Measurements from ENCODE around the gene VMAC.

The VMAC gene

DNA sequence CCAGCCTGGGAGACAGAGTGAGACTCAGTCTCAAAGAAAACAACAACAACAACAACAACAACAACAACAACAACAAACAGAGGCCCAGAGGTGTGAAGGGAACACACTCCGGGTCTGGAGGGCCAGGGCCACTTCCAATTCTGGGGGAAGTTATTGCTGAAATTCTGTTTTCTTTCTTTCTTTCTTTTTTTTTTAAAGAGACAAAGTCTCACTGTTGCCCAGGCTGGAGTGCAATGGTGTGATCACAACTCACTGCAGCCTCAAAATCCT lies 5.9 kb downstream of the VMAC start:
- Histone ChIP-seq H3K4me3 (ENCODE audit: low read length) (no peak overlapping the region), H3K79me2 (ENCODE audit: control insufficient read depth, low read length) (no peaks in the 10 kb centered on the region), H4K20me1 (ENCODE audit: control insufficient read depth, insufficient read depth, low read depth, low read length) (no peaks in the 10 kb centered on the region), H3K9me3 (ENCODE audit: control insufficient read depth, insufficient read depth, low read length) (no peaks in the 10 kb centered on the region), H3K27ac (ENCODE audit: low read depth, low read length) (no peak overlapping the region), H3K9me2 (replicated peaks; ENCODE audit: control insufficient read depth, low read length) (no peaks in the 10 kb centered on the region), H3K36me3 (ENCODE audit: control insufficient read depth, low read length) (peaks cover 3% of the 10 kb centered on the region), H3K4me2 (ENCODE audit: low read length) (no peak overlapping the region), H3K4me1 (ENCODE audit: control insufficient read depth, low read length) (peaks cover 2% of the 10 kb centered on the region), H3K27me3 (ENCODE audit: control insufficient read depth, low read length) (no peaks in the 10 kb centered on the region), H3F3A (ENCODE audit: control insufficient read depth, insufficient read depth) (no peaks in the 10 kb centered on the region)
- TF ChIP-seq, protein P1, sequence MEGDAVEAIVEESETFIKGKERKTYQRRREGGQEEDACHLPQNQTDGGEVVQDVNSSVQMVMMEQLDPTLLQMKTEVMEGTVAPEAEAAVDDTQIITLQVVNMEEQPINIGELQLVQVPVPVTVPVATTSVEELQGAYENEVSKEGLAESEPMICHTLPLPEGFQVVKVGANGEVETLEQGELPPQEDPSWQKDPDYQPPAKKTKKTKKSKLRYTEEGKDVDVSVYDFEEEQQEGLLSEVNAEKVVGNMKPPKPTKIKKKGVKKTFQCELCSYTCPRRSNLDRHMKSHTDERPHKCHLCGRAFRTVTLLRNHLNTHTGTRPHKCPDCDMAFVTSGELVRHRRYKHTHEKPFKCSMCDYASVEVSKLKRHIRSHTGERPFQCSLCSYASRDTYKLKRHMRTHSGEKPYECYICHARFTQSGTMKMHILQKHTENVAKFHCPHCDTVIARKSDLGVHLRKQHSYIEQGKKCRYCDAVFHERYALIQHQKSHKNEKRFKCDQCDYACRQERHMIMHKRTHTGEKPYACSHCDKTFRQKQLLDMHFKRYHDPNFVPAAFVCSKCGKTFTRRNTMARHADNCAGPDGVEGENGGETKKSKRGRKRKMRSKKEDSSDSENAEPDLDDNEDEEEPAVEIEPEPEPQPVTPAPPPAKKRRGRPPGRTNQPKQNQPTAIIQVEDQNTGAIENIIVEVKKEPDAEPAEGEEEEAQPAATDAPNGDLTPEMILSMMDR (IDR thresholded peaks at IDR 0.05; ENCODE audit: low read depth, low read length, poor library complexity, severe bottlenecking) = no peak
- no peak for TF ChIP-seq EZH2phosphoT487 (IDR thresholded peaks at IDR 0.05; ENCODE audit: borderline replicate concordance, low read length)

GRCh38 chr19:5911366-5911765 lies 6.7 kb downstream of the VMAC start:
- Histone ChIP-seq H3K9me3 (ENCODE audit: control insufficient read depth, insufficient read depth, low read length) (no peaks in the 10 kb centered on the region), H3K4me3 (ENCODE audit: low read length) (no peak overlapping the region), H3K79me2 (ENCODE audit: control insufficient read depth, low read length) (no peaks in the 10 kb centered on the region), H3K27ac (ENCODE audit: low read depth, low read length) (no peak overlapping the region), H3F3A (ENCODE audit: control insufficient read depth, insufficient read depth) (no peaks in the 10 kb centered on the region), H3K9me2 (replicated peaks; ENCODE audit: control insufficient read depth, low read length) (no peaks in the 10 kb centered on the region), H3K36me3 (ENCODE audit: control insufficient read depth, low read length) (peaks cover 10% of the 10 kb centered on the region), H3K27me3 (ENCODE audit: control insufficient read depth, low read length) (no peaks in the 10 kb centered on the region), H4K20me1 (ENCODE audit: control insufficient read depth, insufficient read depth, low read depth, low read length) (no peaks in the 10 kb centered on the region), H3K4me1 (ENCODE audit: control insufficient read depth, low read length) (no peaks in the 10 kb centered on the region), H3K4me2 (ENCODE audit: low read length) (no peak overlapping the region)
- TF ChIP-seq, protein P1 (IDR thresholded peaks at IDR 0.05; ENCODE audit: low read depth, low read length, poor library complexity, severe bottlenecking) = no peak
- no peak for TF ChIP-seq EZH2phosphoT487 (IDR thresholded peaks at IDR 0.05; ENCODE audit: borderline replicate concordance, low read length)

GRCh38 chr19:5913739-5914357 lies 9.2 kb downstream of the VMAC start, which contains the start of gene CAPS:
CAPS (plus strand) TSS chr19:5914254; CDS start chr19:5914407, 153 bp downstream.
- no peak within 1 kb of the TSS for H3K27ac ChIP-seq (ENCODE audit: low read depth, low read length)
- TF ChIP-seq EZH2phosphoT487 (IDR thresholded peaks at IDR 0.05; ENCODE audit: borderline replicate concordance, low read length) = no peak
- TF ChIP-seq, protein P1 (IDR thresholded peaks at IDR 0.05; ENCODE audit: low read depth, low read length, poor library complexity, severe bottlenecking) = no peak
- peaks cover 29% of the 10 kb centered on the region for H3K36me3 ChIP-seq (ENCODE audit: control insufficient read depth, low read length)
- H3F3A ChIP-seq (ENCODE audit: control insufficient read depth, insufficient read depth) = no peaks in the 10 kb centered on the region
- H3K4me2 ChIP-seq (ENCODE audit: low read length) = no peak within 1 kb of the TSS
- H3K27me3 ChIP-seq (ENCODE audit: control insufficient read depth, low read length) = no peaks in the 10 kb centered on the region
- no peaks in the 10 kb centered on the region for H3K4me1 ChIP-seq (ENCODE audit: control insufficient read depth, low read length)
- no peak within 1 kb of the TSS for H3K4me3 ChIP-seq (ENCODE audit: low read length)
- H3K9me2 ChIP-seq (replicated peaks; ENCODE audit: control insufficient read depth, low read length) = no peaks in the 10 kb centered on the region
- no peaks in the 10 kb centered on the region for H3K9me3 ChIP-seq (ENCODE audit: control insufficient read depth, insufficient read depth, low read length)
- H4K20me1 ChIP-seq (ENCODE audit: control insufficient read depth, insufficient read depth, low read depth, low read length) = no peaks in the 10 kb centered on the region
- H3K79me2 ChIP-seq (ENCODE audit: control insufficient read depth, low read length) = no peaks in the 10 kb centered on the region

Data from DOHH2 (cell line).